Fibroblast of gingiva (primary cell): ENCODE data around the gene IGDCC3.
"Not testable (repeated sequence)": the region's sequence is repeated elsewhere in the genome, so short reads cannot be mapped to it uniquely, and the experiment has no call there.

Experiments used
- DNase-seq: peaks from one replicate; pipeline ENCODE4 v3.0.0-alpha.2; 2011; ENCODE audit warnings: low read depth

Gene IGDCC3

DNA sequence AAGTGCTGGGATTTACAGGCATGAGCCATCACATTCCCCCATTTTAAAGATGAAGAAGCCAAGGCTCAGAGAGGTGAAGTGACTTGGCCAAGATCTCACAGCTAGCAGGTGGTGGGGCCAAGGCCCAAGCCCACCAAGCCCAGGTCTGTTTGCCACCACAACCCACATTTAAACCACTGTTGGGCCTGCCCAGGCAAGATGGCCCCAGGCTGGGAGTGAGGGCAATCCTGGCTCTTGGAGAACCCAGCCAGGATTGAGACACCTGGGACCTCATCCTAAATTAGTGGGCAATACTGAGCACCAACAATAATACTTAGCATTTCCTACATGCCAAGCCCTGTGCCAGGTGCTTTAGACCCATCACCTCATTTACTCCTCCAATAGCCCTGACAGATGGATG is 6.9 kb downstream of the IGDCC3 start:
- DNase-seq, result no peak

- no peak for DNase-seq
Measured at GRCh38 chr15:65369651-65370050, 8.2 kb downstream of the IGDCC3 start.

- DNase-seq, result no peak
Measured at GRCh38 chr15:65369212-65369547, 8.6 kb downstream of the IGDCC3 start.

DNA sequence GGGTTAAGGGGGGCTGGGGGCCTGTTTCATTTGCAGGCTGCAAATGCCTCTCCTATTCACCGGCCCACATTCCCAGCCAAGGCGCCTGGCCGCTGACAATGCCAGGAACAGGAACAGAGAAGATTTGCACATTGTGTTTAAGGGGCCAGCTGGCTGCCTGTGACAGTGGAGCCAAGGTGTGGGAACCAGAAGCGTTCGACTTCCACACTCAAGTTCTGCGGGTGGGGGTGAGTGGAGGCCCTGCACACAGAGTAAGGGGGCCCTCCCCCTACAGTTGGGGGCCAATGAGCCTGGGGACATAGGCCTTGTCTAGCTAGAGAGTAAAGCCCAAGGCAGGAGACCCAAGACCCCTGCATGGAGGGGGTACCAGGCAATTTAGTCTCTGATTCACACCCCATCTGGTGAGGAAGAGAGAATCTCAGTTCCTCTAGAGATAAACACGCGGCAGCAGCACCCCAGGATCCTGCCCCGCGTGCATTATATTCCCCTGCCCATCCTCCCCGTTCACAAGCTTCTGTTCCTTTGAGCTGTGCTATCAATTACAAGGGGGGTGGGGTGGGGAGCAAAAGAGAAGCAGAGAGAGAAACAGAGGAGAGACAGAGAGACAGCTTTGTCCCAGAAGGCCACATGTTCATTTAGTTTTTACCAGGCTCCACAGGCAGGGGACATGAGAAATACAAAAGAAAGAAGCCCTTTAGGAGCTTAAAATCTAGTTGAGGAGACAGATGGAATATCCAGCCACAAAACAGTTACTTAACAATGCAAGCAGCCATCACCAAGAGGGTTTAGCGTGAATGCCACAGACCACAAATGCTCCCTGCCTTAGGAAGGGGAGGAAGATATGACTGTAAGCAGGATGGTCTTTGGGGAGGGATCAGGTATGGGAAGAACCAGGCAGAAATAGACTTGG is 9.2 kb downstream of the IGDCC3 start:
- no peak for DNase-seq

DNA sequence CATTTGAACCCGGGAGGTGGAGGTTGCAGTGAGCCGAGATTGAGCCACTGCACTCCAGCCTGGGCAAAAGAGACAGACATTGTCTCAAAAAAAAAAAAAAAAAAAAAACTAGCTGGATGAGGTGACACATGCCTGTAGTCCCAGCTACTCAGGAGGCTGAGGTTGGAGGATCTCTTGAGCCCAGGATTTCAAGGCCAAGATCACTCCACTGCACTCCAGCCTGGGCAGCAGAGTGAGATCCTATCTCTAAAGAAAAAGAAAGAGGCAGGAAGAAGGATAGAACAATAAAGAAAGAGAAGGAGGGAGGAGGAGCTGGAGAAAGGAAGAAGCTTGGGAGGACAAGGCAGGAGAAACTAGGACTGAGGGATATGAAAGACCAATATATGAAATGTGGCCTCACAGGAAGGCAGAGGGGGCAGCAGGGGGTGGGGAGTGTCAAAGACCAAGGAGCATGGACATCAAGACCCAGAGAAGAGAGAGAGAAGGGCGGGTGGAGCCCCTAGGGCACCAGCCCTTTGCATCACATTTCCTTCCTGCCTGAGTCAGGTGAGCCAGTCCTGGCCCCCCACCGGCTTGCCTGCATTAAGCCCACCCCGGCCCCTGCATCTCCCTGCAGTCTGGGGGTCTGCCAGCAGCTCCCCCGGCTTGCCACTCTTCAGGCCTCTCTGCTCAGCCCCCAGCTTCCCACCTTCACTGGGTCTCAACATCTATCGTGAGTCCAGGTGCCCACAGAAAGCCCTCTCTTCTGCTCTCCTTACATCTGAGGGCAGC is 11.5 kb downstream of the IGDCC3 start:
- DNase-seq, result no peak

DNA sequence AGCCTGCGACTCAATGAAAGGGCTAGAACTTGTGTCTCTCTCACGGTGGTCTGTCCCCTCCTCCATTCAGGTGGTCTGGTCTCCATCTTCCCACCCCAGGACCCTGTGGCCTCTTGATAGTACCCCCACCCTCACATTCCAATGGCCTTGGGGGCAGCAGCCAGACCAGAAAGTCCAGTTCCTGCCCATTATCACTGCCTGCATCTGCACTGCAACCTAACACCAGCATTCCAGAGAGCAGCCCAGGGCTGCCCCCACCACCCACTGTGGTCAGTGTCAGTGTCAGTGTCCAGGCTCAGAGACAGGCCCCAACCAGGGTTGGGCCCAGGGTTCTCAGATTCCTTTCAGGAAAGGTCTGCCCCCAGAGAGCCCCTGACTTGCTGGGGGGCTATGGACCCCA is 12.6 kb downstream of the IGDCC3 start:
- DNase-seq, result no peak

- no peak for DNase-seq
Measured at GRCh38 chr15:65363766-65364165, 14.0 kb downstream of the IGDCC3 start.

DNA sequence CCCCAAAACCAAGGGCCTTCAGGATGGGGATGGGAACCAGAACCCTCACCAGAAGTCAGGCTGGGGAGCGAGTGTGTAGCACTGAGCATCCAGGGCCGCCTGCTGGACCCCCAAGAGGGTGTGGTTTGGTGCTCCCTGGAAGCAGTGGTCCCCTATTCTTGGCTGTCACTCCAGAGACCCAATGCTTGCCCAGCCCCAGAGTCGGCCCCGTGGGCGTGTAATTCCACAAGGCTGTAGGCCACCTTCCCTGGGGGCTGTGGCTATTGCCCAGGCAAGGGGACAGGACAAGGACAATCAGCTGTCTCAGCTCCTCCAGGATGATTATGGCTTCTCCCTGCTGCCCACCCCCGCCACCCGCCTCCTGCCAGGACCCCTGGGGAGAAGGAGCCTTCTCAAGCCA is 14.5 kb downstream of the IGDCC3 start:
- no peak for DNase-seq

- no peak for DNase-seq
Measured at GRCh38 chr15:65362491-65362890, 15.3 kb downstream of the IGDCC3 start.

- no peak for DNase-seq
Measured at GRCh38 chr15:65361708-65362459, 15.9 kb downstream of the IGDCC3 start.

GRCh38 chr15:65360506-65360905 is 17.3 kb downstream of the IGDCC3 start:
- no peak for DNase-seq

- no peak for DNase-seq
Measured at GRCh38 chr15:65355988-65356353, 21.8 kb downstream of the IGDCC3 start.

DNA sequence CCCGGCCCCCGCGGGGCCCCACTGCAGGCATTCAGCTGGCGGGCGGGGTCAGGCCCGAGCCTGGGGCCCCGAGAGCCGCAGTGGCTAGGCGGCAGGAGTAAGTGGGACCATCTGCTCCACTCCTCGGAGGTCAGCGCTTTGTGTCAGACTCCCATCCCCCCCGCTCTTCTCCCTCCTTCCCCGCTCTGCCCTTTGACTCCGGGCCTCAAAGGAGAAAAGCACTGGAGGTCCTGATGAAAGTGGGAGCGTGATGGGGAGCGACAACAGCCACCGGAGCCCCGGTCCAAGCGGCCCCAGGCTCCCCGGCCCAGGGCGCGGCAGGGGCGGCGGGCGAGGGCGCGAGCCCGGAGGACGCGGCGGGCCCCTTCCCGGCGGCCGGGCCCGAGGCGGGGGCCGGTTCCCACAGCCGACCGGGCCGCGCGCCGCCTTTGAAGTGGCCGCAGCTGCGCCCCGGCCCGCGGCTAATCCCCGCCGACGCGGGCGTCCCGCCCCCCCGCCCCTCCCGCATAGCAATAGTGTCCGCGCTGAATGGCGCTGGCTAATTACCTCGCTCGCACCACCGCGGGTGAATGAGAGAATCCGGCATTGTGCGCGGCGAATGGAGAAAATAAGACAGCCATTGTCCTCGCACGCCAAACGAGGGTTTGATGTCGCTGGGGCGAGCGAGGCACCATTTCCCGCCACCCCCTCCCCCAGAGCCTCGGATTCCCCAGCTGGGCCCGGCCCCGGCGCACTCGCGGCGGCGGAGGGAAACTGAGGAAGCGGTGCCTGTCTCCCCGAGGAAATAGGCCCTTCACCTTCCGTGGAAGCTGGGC is 22.4 kb downstream of the IGDCC3 start:
- no peak for DNase-seq

GRCh38 chr15:65354835-65355172 is 23.0 kb downstream of the IGDCC3 start:
- no peak for DNase-seq

- not testable (repeated sequence) for DNase-seq
Measured at GRCh38 chr15:65351972-65352371, 25.8 kb downstream of the IGDCC3 start.

GRCh38 chr15:65349338-65349737 is 28.5 kb downstream of the IGDCC3 start:
- no peak for DNase-seq

DNA sequence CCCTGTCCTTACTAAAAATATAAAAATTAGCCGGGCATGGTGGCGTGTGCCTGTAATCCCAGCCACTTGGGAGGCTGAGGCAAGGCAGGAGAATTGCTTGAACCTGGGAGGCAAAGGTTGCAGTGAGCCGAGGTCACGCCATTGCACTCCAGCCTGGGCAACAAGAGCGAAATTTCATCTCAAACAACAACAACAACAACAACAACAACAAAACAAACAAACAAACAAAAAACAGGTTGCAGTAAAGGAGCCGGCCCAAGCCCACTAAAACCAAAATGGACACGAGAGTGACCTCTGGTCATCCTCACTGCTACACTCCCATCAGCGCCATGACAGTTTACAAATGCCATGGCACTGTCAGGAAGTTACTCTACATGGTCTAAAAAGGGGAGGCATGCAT is 30.0 kb downstream of the IGDCC3 start:
- not testable (repeated sequence) for DNase-seq

GRCh38 chr15:65346856-65347598 is 30.8 kb downstream of the IGDCC3 start:
- DNase-seq, result no peak

DNA sequence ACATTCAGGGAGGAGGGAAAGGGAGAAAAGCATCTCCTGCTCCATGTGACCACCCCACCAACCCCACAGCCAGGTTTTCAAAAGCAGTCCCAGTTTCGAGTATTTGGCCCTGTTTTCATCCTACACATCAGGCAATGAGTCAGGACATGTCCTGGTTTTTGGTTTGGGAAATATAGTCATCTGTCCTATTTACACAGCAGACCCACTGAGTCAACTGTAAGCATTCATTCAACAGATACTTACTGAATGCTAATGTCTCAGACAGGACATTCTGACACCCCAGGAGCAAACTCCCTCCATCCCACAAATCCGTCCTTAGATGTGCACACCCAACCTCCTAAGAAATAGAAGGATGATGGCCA is 32.9 kb downstream of the IGDCC3 start:
- no peak for DNase-seq

- DNase-seq, result no peak
Measured at GRCh38 chr15:65344214-65344913, 33.4 kb downstream of the IGDCC3 start.
